KG1 (cell line): ENCODE measurements around the gene DOCK1.

Experiments used
- DNase-seq: peaks from one replicate; lab custom pipeline; 2025; lab: John Stamatoyannopoulos, UW

DOCK1 gene

DNA sequence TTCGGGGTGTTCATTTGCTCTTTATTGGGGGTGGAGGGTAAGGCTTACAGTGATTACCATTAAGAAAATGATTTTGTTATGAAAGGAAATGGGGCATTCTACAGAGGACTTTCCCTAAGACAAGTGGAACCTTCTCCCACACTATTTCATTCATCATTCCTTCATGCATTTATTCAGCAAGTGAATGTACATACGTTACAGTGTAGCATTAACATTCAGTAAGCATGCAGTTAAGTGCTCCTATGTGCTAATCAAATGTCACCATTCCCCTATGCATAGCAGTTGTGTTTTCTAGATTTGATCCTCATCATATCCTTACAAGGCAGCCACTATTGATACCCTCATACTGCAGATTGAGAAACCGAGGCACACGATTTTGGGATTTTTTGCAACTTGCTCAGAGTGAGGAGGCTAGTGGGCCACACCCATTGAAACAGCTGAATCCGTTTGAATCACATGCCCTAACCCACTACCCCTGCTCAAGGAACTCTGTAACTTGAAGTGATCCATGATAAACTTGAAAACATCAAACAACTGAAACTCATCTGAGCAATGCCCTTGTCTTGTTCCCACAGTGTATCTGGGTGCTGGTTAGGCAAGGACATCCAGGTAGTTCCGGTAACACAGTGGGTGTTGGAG, 274.5 kb downstream of the DOCK1 start:
- no peak for DNase-seq

DNA sequence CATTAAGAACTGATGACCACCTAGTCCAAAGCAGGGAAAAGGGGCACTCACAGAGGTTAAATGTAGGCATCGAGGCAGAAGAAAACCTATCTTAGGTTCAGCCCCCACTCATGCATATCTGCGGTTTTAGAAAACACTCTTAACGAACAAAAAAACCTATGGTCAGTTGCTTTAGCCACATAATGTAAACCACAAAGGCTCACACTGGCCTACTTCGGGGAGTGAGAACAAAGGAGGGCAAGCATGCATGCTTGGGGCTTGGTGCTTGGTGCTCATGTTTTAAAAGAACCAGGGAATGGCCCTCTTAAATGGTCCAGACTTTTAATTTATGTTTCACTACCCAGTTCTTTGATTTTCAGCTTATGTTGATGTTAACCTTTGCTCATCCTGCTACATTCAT, 276.9 kb downstream of the DOCK1 start:
- no peak for DNase-seq

DNA sequence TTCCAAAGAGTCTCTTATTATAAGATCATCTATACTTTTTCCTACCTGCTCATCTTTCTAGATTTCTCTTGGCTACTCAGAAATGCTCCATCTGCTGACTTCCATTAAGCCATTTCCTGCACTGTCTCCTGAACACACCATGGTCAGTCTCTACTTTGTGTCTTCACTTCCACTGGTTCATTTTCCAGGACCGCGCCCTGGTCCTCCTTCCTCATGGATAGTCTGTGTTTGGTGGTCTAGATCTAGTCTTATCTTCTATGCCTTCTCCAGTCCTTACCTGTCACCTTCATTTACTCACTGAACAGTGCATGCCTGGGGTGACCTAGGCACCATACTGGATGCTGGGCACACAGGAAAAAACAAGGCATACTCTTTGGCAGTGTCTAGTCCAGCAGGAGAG, 279.4 kb downstream of the DOCK1 start:
- DNase-seq = no peak

DNA sequence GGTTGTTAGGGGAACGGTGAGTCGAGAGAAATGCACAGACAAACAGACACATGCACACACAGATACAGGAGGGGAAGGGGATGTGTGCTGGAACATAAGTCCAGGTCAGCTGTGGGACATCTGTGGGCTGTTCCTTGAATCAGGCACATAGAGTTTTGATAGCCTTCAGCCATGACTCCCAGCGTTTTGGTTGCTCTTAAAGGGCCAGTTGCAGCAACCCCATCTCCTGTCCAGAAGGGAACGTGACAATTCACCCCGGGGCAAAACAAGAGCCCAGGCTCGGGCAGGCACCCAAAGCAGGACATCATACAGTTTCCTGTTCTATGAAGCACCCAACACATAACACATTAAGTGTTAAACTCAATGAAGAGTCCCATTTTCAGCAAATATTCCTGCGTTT, 281.6 kb downstream of the DOCK1 start:
- DNase-seq = no peak

DNA sequence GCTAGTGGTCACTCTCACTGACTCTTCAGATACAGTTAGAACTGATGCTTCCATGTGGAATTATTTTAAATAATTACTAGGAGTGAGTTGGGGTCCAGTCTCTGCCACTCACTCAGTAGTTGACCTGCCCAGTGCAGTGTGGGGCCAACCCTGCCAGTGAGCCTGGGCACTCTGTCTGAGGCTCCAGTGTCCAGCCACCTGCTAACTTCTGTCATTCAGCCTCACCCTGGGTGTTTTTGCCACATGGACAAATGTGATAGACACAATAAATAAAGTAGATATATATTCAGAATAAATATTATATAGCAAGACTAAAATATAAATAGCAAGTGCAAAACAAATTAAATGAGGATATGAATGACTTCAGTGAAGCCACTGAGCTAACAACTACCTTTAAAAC, 284.0 kb downstream of the DOCK1 start:
- no peak for DNase-seq

DNA sequence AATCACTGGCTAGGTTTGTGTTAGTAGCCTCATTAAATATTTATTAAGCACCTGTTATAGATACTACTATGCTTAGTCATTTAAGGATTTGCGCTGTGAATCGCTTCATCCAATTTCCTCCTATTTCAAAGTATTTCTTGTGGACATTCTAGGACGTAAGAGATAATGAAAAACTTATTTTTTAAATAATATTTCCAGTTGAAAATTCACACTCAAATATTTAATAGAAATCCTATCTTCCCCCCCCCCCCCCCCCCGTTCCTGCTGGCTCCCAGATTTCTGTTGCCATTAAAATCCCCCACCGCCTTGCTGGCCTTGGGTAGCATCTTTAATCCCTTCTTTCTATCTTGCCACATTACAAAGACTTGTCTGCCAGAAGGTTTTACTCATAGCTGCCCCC, 285.2 kb downstream of the DOCK1 start:
- no peak for DNase-seq

DNA sequence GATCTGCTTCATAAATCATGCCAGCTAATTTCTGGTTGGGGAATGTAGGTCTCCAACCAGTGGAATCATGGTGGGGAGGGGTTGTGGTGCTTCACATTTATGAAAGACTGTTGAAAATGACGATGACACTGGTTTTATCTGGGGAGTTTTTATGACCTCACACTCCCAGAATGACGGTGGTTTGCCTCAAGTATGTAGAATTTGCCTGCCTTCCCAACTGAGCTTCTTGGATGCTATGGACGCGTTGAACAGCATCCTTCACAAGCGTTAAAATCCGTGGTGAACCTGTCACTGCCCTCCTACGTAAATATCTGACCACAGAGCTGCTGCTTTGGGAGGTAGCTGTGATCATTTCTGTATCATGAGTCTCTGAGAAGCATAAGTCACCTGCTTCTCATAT, 287.9 kb downstream of the DOCK1 start:
- no peak for DNase-seq

DNA sequence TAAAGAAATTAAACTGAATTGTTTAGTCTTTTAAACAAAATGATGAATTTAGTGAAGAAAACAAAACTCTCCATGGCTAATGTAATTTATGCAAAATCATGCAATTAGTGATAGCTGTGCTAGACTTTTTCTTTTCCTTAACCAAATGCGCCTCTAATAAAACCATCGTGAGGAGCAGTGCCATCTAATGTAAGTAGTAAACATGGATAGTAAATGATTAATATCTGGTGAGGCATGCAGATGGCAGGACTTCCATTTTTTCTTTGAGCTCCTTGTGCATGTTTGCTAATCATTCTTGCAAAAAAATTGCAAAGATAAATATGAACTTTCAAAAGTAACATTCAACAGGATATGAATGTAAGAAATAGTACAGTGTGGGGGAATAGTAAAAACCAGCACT, 288.9 kb downstream of the DOCK1 start:
- DNase-seq = no peak

DNA sequence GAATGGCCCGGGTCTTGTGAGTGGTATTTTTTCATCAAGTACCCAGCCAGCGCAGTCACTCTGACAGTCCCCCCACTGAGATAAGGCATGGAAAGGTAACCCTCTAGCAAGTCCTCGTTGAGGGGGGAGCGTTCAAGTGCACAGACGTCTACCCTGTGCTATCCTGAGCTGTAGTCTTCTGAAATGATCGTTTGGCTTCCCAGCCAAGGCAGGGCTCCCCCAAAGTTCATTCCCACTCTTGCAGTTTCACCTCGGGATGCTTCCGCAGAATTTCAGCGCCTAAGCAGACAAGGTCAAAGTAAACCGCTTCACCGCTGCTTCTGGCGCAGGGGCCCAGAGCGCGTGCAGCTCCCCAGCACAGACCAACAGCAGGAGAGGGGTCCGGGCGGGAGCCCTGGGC, 289.4 kb downstream of the DOCK1 start:
- DNase-seq = no peak

DNA sequence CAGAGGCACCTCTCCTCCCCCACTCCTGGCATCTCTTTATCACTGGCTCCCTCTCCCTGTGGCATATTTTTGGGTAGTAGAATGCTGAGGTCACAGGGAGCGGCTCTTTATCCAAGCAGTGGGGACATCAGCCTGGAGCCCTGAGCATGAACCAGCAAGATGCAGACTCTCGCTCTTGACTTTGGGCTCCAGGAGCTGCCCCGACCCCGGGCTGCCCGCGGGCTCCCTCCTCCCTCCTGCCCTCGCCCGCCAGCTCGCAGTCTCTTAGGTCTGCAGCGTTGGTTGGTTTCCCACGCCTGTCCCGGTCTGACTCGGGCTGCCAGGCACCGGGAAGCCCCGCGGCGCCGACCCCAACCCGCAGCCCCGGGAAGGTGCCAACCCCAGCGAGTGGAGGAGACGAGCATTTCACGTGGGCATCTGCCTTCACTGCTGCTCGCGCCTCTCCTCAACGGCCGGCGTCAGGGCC, 289.8 kb downstream of the DOCK1 start:
- DNase-seq = no peak

DNA sequence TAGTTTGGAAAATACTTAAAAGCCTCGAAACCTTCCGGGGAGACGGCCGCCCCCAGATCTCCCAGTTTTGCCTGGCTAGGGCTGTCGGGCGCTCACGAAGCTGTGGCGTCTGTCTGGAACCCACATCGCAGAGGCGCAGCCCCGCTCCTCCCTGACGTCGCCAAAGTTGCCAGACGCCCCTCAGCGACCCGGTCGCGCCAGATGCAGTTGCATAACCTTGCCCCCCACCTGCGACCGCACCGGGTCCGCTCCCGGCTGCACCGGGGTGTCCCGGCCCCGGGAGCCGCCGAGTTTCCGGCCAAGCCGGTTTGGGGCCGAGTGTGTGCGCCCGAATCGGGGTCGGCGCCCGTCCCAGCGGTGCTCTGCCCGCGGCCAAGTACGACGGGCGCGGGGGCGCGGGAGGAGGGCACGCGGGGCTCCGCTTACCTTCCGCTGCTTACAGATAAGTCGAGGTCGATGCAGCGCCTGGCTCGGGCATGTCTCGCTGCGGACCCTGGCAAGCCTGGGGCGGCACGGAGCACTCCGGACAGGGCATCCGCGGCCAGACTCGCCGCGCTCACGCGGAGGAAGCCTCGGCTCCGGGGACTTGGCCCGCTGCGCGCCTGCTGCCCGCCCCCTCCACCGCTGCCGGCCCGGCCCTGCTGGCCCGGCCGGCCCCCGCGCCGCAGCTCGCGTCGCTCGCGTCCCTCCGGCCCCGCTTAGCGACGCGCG, 290.5 kb downstream of the DOCK1 start:
- DNase-seq = no peak

DNA sequence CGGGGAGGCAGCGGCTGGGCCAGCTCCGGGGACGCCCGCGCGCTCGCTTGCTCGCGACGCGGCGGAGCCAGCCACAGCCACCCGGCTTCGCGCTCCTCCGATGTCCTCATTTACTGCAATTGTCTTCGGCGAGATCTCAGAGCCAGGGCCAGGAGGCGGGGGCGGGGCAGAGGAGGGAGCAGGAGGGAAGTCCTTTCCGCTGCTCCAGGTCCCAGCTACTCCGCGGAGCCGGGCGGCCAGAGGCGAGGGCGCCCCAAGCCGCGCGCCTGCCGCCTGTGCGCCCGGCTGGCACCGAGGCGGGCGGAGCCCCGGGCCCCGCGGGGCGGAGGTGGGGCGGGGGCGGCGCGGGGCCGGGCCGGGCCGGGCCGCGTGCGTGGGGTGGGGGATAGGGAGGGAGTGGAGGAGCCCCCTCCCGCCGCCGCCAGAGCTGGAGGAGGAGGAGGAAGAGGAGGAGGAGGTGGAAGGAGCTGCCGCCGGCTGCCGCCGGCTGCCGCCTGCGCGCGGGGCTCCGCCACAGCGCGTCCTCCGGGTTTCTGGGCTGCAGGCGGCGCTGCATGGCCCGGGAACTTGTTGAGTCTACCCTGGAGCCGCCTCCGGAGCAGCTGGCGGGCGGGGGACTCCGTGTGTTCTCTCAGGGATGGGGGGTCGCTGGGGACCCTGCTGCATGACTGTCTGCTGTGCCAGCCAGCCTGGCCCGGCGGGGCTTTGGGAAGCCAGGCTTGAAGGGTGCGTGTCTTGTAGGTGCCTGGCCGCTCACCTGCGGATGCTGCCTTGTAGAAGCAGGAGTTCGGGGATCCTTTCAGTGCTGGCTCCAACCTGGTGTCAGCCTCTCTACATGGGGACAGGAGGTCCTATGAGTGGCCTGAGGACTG, 291.3 kb downstream of the DOCK1 start, which contains the start of gene INSYN2A:
INSYN2A (minus strand) TSS at position 310 of the 872 bp plus-strand sequence. CDS start 20,196 bp downstream, outside the sequence.
- no peak for DNase-seq

DNA sequence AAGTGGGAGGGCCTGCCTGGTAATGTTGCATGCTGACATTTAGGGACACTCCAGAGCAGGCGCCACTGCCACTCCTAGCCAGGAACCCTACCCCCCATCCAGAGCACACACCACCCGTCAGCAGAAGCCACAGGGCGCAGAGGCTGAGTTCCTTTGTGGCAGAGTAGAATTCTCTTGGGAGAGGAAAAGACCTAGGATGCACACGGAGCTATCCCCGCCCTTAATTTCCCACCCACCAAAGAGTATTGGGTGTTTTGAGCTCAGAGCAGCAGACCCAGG, 291.9 kb downstream of the DOCK1 start:
- no peak for DNase-seq

DNA sequence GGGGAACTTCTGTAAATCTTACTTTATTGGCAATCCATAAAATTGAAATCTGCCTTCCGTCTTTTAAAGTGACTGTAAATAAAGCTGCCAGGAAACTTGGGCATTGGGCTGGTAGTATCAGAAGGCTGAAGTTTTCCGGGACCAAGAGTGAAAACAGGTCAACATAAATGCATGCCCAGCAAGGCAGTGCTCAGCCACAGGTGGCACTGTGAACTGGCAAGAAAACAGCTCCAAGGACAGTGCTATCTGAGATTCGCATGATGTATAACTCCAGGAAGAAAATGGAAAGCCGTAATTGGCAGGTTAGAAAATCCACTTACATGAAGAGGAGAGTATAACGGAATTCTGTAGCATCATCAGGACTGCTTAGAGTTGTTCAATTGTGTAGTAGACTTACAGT, 293.1 kb downstream of the DOCK1 start:
- DNase-seq = no peak

DNA sequence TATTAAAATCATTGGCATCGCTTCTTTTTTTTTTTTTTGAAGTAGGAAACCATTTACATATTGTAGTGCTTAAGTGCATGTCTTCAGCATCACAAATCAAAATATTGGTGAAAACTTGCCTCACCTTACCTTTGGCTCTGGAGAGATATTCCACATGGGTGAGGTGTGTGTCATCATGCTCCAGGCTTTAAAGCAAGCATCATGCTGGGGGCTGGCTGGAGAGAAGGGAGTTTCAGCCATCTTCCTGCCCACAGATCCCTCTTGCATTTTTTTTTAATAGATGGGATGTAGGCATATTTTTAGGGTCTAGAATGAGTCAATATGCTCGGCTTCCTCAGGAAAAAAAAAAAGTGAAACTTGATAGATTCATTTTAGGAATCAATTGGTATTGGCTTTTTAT, 293.5 kb downstream of the DOCK1 start:
- DNase-seq = no peak

DNA sequence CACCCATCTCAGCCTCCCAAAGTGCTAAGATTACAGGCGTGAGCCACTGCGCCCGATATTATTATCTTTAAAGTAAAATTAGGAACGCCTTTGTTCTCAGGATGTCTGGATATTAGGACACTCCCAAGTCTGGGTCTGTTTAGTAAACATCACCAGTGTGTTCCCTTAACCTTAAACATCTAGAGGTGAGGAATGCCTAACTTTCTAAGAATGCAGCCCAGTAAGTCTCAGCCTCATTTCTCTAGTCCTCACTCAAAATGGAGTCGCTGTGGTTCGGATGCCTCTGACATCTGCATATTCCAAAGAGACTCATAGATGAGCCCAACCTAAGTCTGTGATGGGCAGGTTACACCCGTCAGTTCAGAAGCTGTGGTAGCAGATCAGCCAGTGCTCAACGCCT, 295.4 kb downstream of the DOCK1 start:
- no peak for DNase-seq

DNA sequence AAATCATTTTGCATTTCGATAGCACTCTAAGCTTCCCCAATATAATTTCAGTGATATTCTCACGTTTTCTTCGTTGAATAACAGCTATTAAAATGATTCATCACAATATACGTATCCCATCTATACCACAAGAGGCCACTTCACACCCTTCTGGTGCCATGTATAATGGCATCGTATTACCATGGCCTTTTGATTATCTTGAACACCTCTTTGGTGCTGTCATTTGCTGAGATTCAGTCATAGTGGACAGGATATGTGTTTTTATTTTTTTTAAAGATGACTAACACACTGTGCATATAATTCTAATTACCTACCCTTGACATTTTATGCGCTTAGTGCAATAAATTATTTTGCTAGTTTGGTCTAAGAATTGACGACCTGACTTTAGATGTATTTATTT, 297.8 kb downstream of the DOCK1 start:
- no peak for DNase-seq

DNA sequence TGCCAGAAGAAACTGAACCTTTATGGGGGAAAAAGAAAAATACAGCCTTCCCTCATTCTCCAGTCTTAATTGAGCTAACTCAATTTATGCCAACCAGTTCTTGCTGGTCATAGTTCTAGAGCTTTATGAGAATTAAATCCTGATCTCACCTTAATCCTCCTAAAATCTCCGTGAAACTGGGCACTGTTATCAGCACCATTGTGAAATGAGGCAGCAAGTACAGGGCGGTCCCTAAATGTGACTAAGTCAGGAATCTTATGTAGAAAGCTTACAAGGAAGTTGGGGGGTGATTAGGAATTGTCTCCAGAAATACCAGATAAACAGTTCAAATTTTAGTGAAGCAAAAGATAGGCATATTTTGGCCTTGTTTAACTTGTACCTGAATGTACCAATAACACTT, 301.9 kb downstream of the DOCK1 start:
- no peak for DNase-seq

DNA sequence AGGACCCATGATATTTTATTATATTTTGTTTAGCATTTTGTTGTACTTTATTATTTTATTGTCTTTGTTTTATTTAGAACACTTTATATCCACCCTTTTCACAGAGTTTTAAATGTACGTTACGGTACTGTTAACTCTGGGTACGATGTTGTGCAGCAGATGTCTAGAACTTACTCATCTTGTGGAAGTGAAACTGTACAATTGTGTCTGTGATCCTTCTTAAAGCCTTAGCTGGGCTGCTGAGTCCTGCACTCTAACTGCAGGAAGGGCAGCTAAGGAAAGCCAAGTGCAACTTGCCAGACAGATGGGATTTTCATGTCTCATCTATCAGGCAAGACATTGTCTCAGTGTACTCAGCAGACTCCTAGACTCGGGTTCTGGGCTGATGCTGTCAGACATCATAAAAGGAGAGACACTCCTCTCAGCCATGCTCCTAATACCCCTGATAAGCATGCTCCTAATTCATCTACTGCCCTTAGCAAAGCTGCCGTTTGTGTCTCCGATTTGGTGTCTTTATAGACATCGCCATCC, 305.8 kb downstream of the DOCK1 start:
- no peak for DNase-seq

DNA sequence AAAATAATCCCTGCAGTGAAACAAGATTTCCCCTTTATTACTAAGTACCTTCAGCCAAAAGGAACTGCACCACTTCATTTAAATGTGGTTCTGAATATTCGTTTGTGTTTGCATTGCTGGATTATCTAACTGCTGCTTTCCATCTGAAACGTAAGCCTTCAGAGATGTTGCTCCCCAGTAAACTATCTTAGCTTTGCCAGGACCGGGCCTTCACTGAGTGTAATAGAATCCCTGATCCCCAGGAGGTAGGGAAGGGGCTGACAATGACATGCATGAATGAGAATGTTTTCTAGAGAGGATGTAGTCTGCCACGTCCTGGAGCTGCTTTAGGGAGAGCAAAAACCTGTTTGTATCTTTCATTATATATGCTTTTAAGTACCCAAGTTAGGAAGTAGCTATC, 310.6 kb downstream of the DOCK1 start:
- DNase-seq = no peak

DNA sequence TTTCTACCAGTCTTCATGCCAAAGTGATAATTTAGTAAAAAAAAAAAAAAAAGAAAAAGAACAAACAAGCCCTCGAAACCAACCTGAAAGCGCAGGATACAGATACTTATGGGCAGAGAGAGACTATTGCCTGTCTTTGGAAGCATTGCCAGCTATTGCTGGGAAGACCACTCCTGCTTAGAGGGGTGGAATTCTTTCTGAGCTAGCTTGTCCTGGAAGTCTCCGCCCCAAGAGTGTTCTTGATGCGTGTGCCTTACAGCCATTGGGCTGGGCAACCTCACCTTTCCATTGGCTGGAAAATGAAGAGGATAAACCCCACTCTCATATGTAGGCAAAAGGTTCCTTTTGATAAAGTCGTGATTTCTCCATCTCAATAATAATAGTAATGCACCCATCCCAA, 311.0 kb downstream of the DOCK1 start:
- no peak for DNase-seq

DNA sequence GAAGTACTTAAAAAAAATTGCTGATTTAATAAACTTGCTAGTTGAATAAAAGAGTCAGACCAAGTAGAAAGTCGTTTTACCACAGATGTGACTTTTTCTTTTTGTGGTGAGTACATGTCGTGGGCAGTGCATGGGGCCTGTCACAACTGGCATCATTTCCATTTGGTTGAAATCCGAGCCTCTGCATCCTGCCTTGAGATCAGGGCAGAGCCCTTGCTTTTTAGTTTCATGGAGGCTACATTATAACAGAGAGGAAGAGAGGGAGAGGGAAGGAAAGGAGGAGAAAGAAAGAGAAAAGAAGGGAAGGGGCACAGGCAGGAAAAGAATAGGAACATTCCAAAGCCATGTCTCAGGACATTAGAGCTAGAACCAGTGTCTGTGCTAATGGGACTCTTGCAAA, 311.6 kb downstream of the DOCK1 start:
- no peak for DNase-seq

DNA sequence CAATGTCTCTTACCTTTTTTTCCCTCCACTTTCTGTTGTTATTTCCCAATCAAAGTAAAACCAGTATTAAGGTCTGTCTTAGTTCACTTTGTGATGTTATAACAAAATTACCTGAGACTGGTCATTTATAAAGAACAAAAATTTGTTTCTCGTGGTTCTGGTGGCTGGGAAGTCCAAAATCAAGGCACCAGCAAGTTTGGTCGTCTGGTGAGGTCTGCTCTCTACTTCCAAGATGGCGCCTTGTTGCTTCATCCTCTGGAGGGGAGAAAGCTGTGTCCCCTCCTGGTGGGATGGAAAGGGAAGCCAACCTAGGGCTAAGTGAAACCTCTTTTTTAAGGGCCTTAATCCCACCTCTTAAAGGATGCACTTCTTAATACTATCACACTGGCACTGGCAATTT, 313.4 kb downstream of the DOCK1 start:
- no peak for DNase-seq
